Thyroid gland (tissue), 4 donors: Measurements from ENCODE around the gene AP2S1. TPM values are rescaled to one million over a fixed set of nuclear protein-coding genes. Genes with fewer than 3 reads are reported as not detected.
"Not testable (repeated sequence)": the region's sequence is repeated elsewhere in the genome, so short reads cannot be mapped to it uniquely, and the experiment has no call there.

Experiments used
- DNase-seq, 2 donors: peaks; one replicate each; pipeline ENCODE4 v3.0.0-alpha.2; 2019
- H3K27ac ChIP-seq, 3 donors: fragments of 200-600 bp; sonication (generic); 1 replicate in 2 of 3; 2 replicates in 1 of 3; pipeline ENCODE4 v1.5.1; 2016 to 2019; ENCODE audit warnings: mild to moderate bottlenecking in 1 of 3, moderate library complexity in 1 of 3
- H3K27me3 ChIP-seq: fragments of 200-600 bp; sonication (generic); one replicate; pipeline ENCODE4 v1.5.1; 2019
- H3K36me3 ChIP-seq, 2 donors: fragments of 200-600 bp; sonication (generic); one replicate each; pipeline ENCODE4 v1.5.1; 2016 to 2019
- H3K4me1 ChIP-seq, 2 donors: fragments of 200-600 bp; sonication (generic); one replicate each; pipeline ENCODE4 v1.5.1; 2017 to 2019
- H3K4me3 ChIP-seq, 3 donors: fragments of 200-600 bp; sonication (generic); replicated peaks in 1 of 3; 1 replicate in 2 of 3; 2 replicates in 1 of 3; pipeline ENCODE4 v1.5.1; 2016; ENCODE audit warnings: mild to moderate bottlenecking in 1 of 3
- H3K9me3 ChIP-seq: fragments of 200-600 bp; sonication (generic); one replicate; pipeline ENCODE4 v1.5.1; 2017
- POLR2A ChIP-seq, 2 donors: fragments of 450-650 bp; IDR thresholded peaks; one replicate each; pipeline ENCODE4 v1.6.1; 2017; ENCODE audit warnings: antibody characterized with exemption in 2 of 2, mild to moderate bottlenecking in 2 of 2, moderate library complexity in 1 of 2
- WGBS, 2 donors: methylation state at CpG; one replicate each; pipeline ENCODE4 v1.1.5; 2017; 5-methylcytosine and 5-hydroxymethylcytosine counted together
- intact Hi-C: fragments of 100-400 bp; cut with DNase I; formaldehyde crosslinking; loops from one replicate; pipeline ENCODE4 v1.15.1; 2023
- total RNA-seq, 4 donors: library from RNA; depleted of rRNA; stranded (reverse); fragments of >200 nt; gene quantifications; one replicate each; pipeline ENCODE4 v1.2.3, GENCODE V29; 2016
- TF ChIP-seq, protein P1 (sequence below), 6 experiments: fragments of 200-600 bp in 3 of 6; fragments of 450-650 bp in 3 of 6; sonication (generic) in 3 of 6; IDR thresholded peaks; one replicate each; pipeline ENCODE4 v1.5.1; 2016 to 2019; ENCODE audit warnings: antibody characterized with exemption in 6 of 6, mild to moderate bottlenecking in 2 of 6, inconsistent platforms in 1 of 6, moderate library complexity in 1 of 6

The AP2S1 gene
- total RNA-seq, 4 donors from 2014 or later, result 29.8 to 98.4 (median 64.1) TPM

DNA sequence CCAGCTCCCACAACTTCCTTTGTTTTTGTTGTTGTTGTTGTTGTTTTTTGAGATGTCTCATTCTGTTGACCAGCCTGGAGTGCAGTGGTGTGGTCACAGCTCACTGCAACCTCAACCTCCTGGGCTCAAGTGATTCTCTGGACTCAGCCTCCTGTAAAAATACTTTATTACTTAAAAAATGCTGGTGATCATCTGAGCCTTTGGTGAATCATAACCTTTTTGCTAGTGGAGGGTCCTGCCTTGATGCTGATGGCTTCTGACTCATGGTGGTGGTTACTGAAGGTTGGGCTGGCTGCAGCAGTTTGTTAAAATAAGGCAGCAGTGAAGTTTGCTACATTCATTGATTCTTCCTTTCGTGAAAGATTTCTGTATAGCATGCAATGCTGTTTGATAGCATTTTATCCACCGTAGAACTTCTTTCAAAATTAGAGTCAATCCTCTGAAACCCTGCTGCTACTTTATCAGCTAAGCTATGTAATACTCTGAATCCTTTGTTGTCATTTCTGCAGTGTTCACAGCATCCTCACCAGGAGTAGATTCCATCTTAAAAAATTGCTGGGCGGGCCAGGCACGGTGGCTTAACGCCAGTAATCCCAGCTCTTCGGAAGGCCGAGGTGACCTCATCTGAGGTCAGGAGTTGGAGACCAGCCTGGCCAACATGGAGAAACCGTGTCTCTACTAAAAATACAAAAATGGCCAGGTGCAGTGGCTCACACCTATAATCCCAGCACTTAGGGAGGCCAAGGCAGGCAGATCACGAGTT lies 28.1 kb upstream of the AP2S1 start:
- Histone ChIP-seq H3K36me3 (no peaks in the 10 kb centered on the region), H3K9me3 (no peaks in the 10 kb centered on the region), H3K27ac (no peak overlapping the region), H3K4me3 (no peak overlapping the region), H3K27me3 (no peaks in the 10 kb centered on the region), H3K4me1 (no peaks in the 10 kb centered on the region)
- DNase-seq, result no peak
- no peak for TF ChIP-seq POLR2A (IDR thresholded peaks at IDR 0.05)
- TF ChIP-seq, protein P1, sequence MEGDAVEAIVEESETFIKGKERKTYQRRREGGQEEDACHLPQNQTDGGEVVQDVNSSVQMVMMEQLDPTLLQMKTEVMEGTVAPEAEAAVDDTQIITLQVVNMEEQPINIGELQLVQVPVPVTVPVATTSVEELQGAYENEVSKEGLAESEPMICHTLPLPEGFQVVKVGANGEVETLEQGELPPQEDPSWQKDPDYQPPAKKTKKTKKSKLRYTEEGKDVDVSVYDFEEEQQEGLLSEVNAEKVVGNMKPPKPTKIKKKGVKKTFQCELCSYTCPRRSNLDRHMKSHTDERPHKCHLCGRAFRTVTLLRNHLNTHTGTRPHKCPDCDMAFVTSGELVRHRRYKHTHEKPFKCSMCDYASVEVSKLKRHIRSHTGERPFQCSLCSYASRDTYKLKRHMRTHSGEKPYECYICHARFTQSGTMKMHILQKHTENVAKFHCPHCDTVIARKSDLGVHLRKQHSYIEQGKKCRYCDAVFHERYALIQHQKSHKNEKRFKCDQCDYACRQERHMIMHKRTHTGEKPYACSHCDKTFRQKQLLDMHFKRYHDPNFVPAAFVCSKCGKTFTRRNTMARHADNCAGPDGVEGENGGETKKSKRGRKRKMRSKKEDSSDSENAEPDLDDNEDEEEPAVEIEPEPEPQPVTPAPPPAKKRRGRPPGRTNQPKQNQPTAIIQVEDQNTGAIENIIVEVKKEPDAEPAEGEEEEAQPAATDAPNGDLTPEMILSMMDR (IDR thresholded peaks at IDR 0.05), result no peak
- intact Hi-C loops, result loop anchor here (10.0 kb wide), 1 partner anchor 46 kb away; no protein-coding TSS in a partner anchor
- 80 to 88% methylated on average over 9 of the region's 9 CpGs for WGBS, 2 donors

- H3K4me1 ChIP-seq, result no peaks in the 10 kb centered on the region
- H3K4me3 ChIP-seq, result no peak overlapping the region
- no peaks in the 10 kb centered on the region for H3K36me3 ChIP-seq
- no peak for TF ChIP-seq POLR2A (IDR thresholded peaks at IDR 0.05)
- TF ChIP-seq, protein P1 (IDR thresholded peaks at IDR 0.05), result no peak
- H3K27ac ChIP-seq, result no peak overlapping the region
- DNase-seq, result no peak
- H3K9me3 ChIP-seq, result no peaks in the 10 kb centered on the region
- H3K27me3 ChIP-seq, result no peaks in the 10 kb centered on the region
- intact Hi-C loops, result loop anchor here (10.0 kb wide), 1 partner anchor 49 kb away; no protein-coding TSS in a partner anchor
- WGBS, 2 donors, result 92% methylated on average over 6 of the region's 6 CpGs
These were observed 25.0 kb upstream of the AP2S1 start for GRCh38 chr19:46875657-46876056.

GRCh38 chr19:46875234-46875633 lies 24.6 kb upstream of the AP2S1 start:
- intact Hi-C loops, result loop anchor here (10.0 kb wide), 1 partner anchor 50 kb away; no protein-coding TSS in a partner anchor
- TF ChIP-seq, protein P1 (IDR thresholded peaks at IDR 0.05), result no peak
- no peak for TF ChIP-seq POLR2A (IDR thresholded peaks at IDR 0.05)
- no peaks in the 10 kb centered on the region for H3K9me3 ChIP-seq
- 79 to 93% methylated on average over 4 of the region's 4 CpGs for WGBS, 2 donors
- DNase-seq, result no peak
- no peaks in the 10 kb centered on the region for H3K4me1 ChIP-seq
- no peaks in the 10 kb centered on the region for H3K27me3 ChIP-seq
- no peak overlapping the region for H3K27ac ChIP-seq
- no peak overlapping the region for H3K4me3 ChIP-seq
- H3K36me3 ChIP-seq, result no peaks in the 10 kb centered on the region

DNA sequence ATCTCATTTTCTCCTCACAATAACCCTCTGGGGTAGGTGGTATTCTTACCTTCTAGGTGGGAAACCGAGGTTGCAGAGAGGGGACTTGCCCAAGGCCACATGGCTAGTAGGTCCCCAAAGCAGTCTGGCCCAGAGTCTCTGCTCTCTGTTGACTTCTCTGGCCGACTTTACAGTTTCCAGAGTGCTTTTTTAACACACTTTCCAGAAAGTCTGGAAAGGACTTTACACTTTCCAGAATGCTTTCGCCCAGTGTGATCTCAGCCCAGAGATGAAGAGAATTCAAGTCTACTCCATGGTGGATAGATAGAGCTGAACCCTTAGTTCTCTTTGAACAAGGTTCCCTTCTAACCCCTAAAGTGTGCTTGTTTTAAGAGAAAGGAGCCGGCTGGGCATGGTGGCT lies 22.3 kb upstream of the AP2S1 start:
- Histone ChIP-seq H3K4me1 (peaks cover 4 to 14% of the 10 kb centered on the region in 2 donors), H3K36me3 (no peaks in the 10 kb centered on the region), H3K9me3 (no peaks in the 10 kb centered on the region), H3K27me3 (no peaks in the 10 kb centered on the region), H3K27ac (no peak overlapping the region), H3K4me3 (no peak overlapping the region)
- WGBS, 2 donors, result 74 to 82% methylated on average over 4 of the region's 4 CpGs
- DNase-seq, result no peak
- intact Hi-C loops, result loop anchor here (10.0 kb wide), 1 partner anchor 52 kb away; no protein-coding TSS in a partner anchor
- no peak for TF ChIP-seq POLR2A (IDR thresholded peaks at IDR 0.05)
- TF ChIP-seq, protein P1 (IDR thresholded peaks at IDR 0.05), result no peak

DNA sequence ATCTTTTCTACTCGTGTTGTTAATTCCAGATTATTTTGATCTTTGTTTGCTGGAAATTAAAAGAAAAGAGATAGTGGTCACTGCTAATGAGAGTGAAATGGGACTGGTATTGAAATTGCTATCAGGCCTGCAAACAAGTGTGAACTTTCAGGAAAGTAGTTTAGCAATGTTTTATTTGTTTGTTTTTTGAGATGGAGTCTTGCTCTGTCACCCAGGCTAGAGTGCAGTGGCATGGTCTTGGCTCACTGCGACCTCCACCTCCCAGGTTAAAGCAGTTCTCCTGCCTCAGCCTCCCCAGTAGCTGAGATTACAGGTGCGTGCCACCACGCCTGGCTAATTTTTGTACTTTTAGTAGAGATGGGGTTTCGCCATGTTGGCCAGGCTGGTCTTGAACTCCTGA lies 20.5 kb upstream of the AP2S1 start:
- H3K4me3 ChIP-seq, H3K27ac ChIP-seq, DNase-seq, H3K36me3 ChIP-seq, H3K9me3 ChIP-seq, H3K27me3 ChIP-seq: not testable (repeated sequence)
- H3K4me1 ChIP-seq, result peaks cover 17 to 32% of the 10 kb centered on the region in 2 donors
- 91 to 93% methylated on average over 5 of the region's 5 CpGs for WGBS, 2 donors
- intact Hi-C loops, result loop anchor here (10.0 kb wide), 1 partner anchor 54 kb away; no protein-coding TSS in a partner anchor
